OCI-LY1 (cell line): Measurements from ENCODE around the gene NYAP1.
A peak's percentile ranks its signal among the peaks of the same experiment; 100 is the strongest.
"Not testable (repeated sequence)": the region's sequence is repeated elsewhere in the genome, so short reads cannot be mapped to it uniquely, and the experiment has no call there.

Experiments used
- H2AFZ ChIP-seq: fragments of 200-600 bp; sonication (generic), shearing (Covaris generic); 2 replicates; pipeline ENCODE4 v1.6.0; 2014; ENCODE audit warnings: antibody characterized with exemption, mild to moderate bottlenecking, low read length
- H3F3A ChIP-seq: fragments of 200-600 bp; sonication (generic), shearing (Covaris generic); 2 replicates; pipeline ENCODE4 v1.6.0; 2014; ENCODE audit warnings: mild to moderate bottlenecking, antibody characterized with exemption, low read length, moderate library complexity; ENCODE audit not compliant: insufficient read depth
- H3K27ac ChIP-seq: fragments of 200-600 bp; sonication (generic); 2 replicates; pipeline ENCODE4 v1.5.1; 2014; ENCODE audit warnings: low read length, mixed run types, mild to moderate bottlenecking, low read depth; ENCODE audit not compliant: poor library complexity, severe bottlenecking
- H3K27me3 ChIP-seq: fragments of 200-600 bp; sonication (generic); 2 replicates; pipeline ENCODE4 v1.6.0; 2014; ENCODE audit warnings: antibody characterized with exemption, mild to moderate bottlenecking, low read length, moderate library complexity; ENCODE audit not compliant: insufficient read depth
- H3K36me3 ChIP-seq: fragments of 200-600 bp; sonication (generic); 2 replicates; pipeline ENCODE4 v1.6.1; 2014; ENCODE audit warnings: mild to moderate bottlenecking, antibody characterized with exemption, low read length, moderate library complexity, mixed read lengths; ENCODE audit not compliant: insufficient read depth
- H3K4me1 ChIP-seq: fragments of 200-600 bp; sonication (generic); 2 replicates; pipeline ENCODE4 v1.5.1; 2014; ENCODE audit warnings: mild to moderate bottlenecking, low read length, moderate library complexity; ENCODE audit not compliant: insufficient read depth, severe bottlenecking
- H3K4me2 ChIP-seq: fragments of 200-600 bp; sonication (generic), shearing (Covaris generic); 2 replicates; pipeline ENCODE4 v1.6.1; 2014; ENCODE audit warnings: low read length
- H3K4me3 ChIP-seq: fragments of 200-600 bp; sonication (generic); 2 replicates; pipeline ENCODE4 v1.5.1; 2014; ENCODE audit warnings: low read length, low read depth, mild to moderate bottlenecking, mixed read lengths; ENCODE audit not compliant: poor library complexity, severe bottlenecking
- H3K79me2 ChIP-seq: fragments of 200-600 bp; shearing (Covaris generic); 2 replicates; pipeline ENCODE4 v1.6.1; 2016; ENCODE audit warnings: mixed run types, low read length, mixed read lengths; ENCODE audit not compliant: insufficient read depth
- H3K9ac ChIP-seq: fragments of 200-600 bp; sonication (generic), shearing (Covaris generic); 2 replicates; pipeline ENCODE4 v1.6.1; 2014; ENCODE audit warnings: mild to moderate bottlenecking, low read length, mixed read lengths
- H3K9me2 ChIP-seq: fragments of 200-600 bp; sonication (generic), shearing (Covaris generic); 2 replicates; pipeline ENCODE4 v1.6.1; 2014; ENCODE audit warnings: low read depth, mild to moderate bottlenecking, low read length, mixed read lengths
- H3K9me3 ChIP-seq: fragments of 200-600 bp; shearing (Covaris generic); 2 replicates; pipeline ENCODE4 v1.6.1; 2014; ENCODE audit warnings: low read length, mixed read lengths
- H4K20me1 ChIP-seq: fragments of 200-600 bp; sonication (generic), shearing (Covaris generic); 2 replicates; pipeline ENCODE4 v1.6.0; 2016; ENCODE audit warnings: mild to moderate bottlenecking, low read length; ENCODE audit not compliant: insufficient read depth
- CTCF ChIP-seq: fragments of 200-600 bp; sonication (generic), shearing (Covaris generic); IDR thresholded peaks from 2 replicates; pipeline ENCODE4 v1.5.1; 2017; ENCODE audit warnings: mild to moderate bottlenecking, antibody characterized with exemption, low read length, moderate library complexity, mixed read lengths
- EZH2 ChIP-seq: fragments of 200-600 bp; sonication (generic), shearing (Covaris generic); IDR thresholded peaks from 2 replicates; pipeline ENCODE4 v1.8.0; 2017; ENCODE audit warnings: borderline replicate concordance, mixed run types, mild to moderate bottlenecking, antibody characterized with exemption, low read length, moderate library complexity, mixed read lengths

Gene NYAP1

GRCh38 chr7:100532165-100533022, 48.7 kb downstream of the NYAP1 start:
- Histone ChIP-seq H3K9me2 (no peaks in the 10 kb centered on the region), H3K4me1 (no peaks in the 10 kb centered on the region)

GRCh38 chr7:100535982-100536381, 52.3 kb downstream of the NYAP1 start:
- H3K4me1 ChIP-seq: peaks cover 15% of the 10 kb centered on the region
- not testable (repeated sequence) for H4K20me1 ChIP-seq, H3K9me2 ChIP-seq, H3K79me2 ChIP-seq, H2AFZ ChIP-seq, H3K9me3 ChIP-seq, H3K27ac ChIP-seq, H3K36me3 ChIP-seq, H3K4me2 ChIP-seq, H3K4me3 ChIP-seq, H3K9ac ChIP-seq, H3K27me3 ChIP-seq, H3F3A ChIP-seq

More at GRCh38 chr7:100532165-100533022, 48.7 kb downstream of the NYAP1 start:
- Histone ChIP-seq H4K20me1 (no peaks in the 10 kb centered on the region), H3K27me3 (peaks cover 13% of the 10 kb centered on the region; the same call in 1 of the 2 replicates), H2AFZ (no peak overlapping the region), H3K27ac (no peak overlapping the region), H3K9me3 (no peaks in the 10 kb centered on the region), H3K79me2 (no peaks in the 10 kb centered on the region), H3F3A (no peaks in the 10 kb centered on the region), H3K4me2 (no peak overlapping the region), H3K9ac (no peak overlapping the region), H3K36me3 (no peaks in the 10 kb centered on the region), H3K4me3 (no peak overlapping the region)
- no peak for TF ChIP-seq CTCF
- no peak for TF ChIP-seq EZH2

- not testable (repeated sequence) for H3F3A ChIP-seq, H3K4me3 ChIP-seq, H3K9me2 ChIP-seq, H3K27me3 ChIP-seq, H3K27ac ChIP-seq, H3K4me2 ChIP-seq, H3K79me2 ChIP-seq, H3K36me3 ChIP-seq, H4K20me1 ChIP-seq, H3K9me3 ChIP-seq, H3K9ac ChIP-seq, H2AFZ ChIP-seq
- H3K4me1 ChIP-seq: peaks cover 15% of the 10 kb centered on the region
These were observed 53.0 kb downstream of the NYAP1 start for GRCh38 chr7:100536695-100537094.

- H3F3A ChIP-seq: no peaks in the 10 kb centered on the region
- H3K4me1 ChIP-seq: peaks cover 15% of the 10 kb centered on the region
- TF ChIP-seq CTCF (no peak), EZH2 (no peak)
- H4K20me1 ChIP-seq: no peaks in the 10 kb centered on the region
- no peaks in the 10 kb centered on the region for H3K79me2 ChIP-seq
- H3K9me3 ChIP-seq: no peaks in the 10 kb centered on the region
- peak overlapping the region; percentile 59 for H3K4me3 ChIP-seq
- no peaks in the 10 kb centered on the region for H3K36me3 ChIP-seq
- peaks cover 5% of the 10 kb centered on the region; the same call in 1 of the 2 replicates for H3K27me3 ChIP-seq
- H3K27ac ChIP-seq: no peak overlapping the region
- no peaks in the 10 kb centered on the region for H3K9me2 ChIP-seq
- H3K9ac ChIP-seq: peak overlapping the region; percentile 58
- peak overlapping the region; percentile 93 for H3K4me2 ChIP-seq
- H2AFZ ChIP-seq: peak overlapping the region; percentile 98
These were observed 54.6 kb downstream of the NYAP1 start for GRCh38 chr7:100538348-100538653.
